ENCODE data around the gene TCTA. TPM values are rescaled to one million over a fixed set of nuclear protein-coding genes. Genes with fewer than 3 reads are reported as not detected.
A peak's percentile ranks its signal among the peaks of the same experiment; 100 is the strongest.

Gene TCTA
- total RNA-seq, 4 donors from 2014 or later, result 50.4 to 177 (median 94.8) TPM

DNA sequence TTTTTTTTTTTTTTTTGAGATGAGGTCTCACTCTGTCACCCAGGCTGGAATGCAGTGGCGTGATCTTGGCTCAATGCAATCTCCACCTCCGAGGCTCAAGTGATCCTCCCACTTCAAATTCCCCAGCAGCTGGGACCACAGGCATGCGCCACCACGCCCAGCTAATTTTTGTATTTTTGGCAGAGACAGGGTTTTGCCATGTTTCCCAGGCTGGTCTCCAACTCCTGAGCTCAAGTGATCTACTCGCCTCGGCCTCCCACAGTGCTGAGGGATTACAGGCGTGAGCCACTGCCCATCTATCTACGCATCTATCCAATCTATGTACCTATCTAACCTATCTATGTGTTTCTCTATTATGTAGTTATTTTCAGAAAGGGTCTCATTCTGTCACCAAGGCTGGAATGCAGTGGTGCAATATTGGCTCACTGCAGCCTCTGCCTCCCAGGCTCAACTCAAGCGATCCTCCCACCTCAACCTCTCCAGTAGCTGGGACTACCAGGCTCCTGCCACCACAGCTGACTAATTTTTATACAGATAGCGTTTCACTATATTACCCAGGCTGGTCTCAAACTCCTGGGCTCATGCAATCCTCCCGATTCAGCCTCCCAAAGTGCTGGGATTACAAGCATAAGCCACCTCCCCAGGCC lies 33.9 kb upstream of the TCTA start:
- no peaks in the 10 kb centered on the region for H3K27me3 ChIP-seq
- H3K4me1 ChIP-seq, result peaks cover 4 to 20% of the 10 kb centered on the region in 2 donors
- no peak overlapping the region for H3K27ac ChIP-seq
- H3K4me3 ChIP-seq (replicated peaks in 1 of 3), result no peak overlapping the region
- H3K9me3 ChIP-seq, result no peaks in the 10 kb centered on the region
- peaks cover 10 to 15% of the 10 kb centered on the region in 2 donors for H3K36me3 ChIP-seq
- peak; percentile 79 to 82 for DNase-seq
- intact Hi-C loops (cut with DNase I), result no loop called here
- no peak for TF ChIP-seq POLR2A (IDR thresholded peaks at IDR 0.05)
- TF ChIP-seq, protein P1, sequence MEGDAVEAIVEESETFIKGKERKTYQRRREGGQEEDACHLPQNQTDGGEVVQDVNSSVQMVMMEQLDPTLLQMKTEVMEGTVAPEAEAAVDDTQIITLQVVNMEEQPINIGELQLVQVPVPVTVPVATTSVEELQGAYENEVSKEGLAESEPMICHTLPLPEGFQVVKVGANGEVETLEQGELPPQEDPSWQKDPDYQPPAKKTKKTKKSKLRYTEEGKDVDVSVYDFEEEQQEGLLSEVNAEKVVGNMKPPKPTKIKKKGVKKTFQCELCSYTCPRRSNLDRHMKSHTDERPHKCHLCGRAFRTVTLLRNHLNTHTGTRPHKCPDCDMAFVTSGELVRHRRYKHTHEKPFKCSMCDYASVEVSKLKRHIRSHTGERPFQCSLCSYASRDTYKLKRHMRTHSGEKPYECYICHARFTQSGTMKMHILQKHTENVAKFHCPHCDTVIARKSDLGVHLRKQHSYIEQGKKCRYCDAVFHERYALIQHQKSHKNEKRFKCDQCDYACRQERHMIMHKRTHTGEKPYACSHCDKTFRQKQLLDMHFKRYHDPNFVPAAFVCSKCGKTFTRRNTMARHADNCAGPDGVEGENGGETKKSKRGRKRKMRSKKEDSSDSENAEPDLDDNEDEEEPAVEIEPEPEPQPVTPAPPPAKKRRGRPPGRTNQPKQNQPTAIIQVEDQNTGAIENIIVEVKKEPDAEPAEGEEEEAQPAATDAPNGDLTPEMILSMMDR (IDR thresholded peaks at IDR 0.05), result no peak
- WGBS, 2 donors, result 58 to 60% methylated on average over 11 of the region's 11 CpGs

DNA sequence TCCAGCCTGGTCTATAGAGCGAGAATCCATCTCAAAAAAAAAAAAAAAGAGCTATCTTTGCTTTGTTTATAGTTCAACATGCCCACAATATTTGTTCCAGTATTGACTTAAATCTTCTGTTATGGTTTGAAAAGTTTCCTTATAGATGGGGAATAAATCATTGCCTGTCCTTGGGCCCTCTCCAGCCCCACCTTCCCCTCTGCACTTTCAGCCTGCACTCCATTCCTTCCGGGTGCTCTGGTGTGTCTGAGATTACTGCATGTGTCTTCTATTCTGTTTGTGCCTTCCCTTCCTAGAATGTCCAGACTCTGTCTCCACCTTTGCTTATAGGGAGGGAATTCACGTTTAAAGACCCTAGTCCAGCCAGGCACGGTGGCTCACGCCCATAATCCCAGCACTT lies 28.8 kb upstream of the TCTA start:
- Histone ChIP-seq H3K36me3 (no peaks in the 10 kb centered on the region), H3K9me3 (no peaks in the 10 kb centered on the region), H3K4me3 (replicated peaks in 1 of 3) (no peak overlapping the region), H3K27me3 (no peaks in the 10 kb centered on the region), H3K27ac (no peak overlapping the region), H3K4me1 (peaks cover 5 to 23% of the 10 kb centered on the region in 2 donors)
- intact Hi-C loops (cut with DNase I), result no loop called here
- WGBS, 2 donors, result 78 to 83% methylated on average over 5 of the region's 5 CpGs
- TF ChIP-seq POLR2A (IDR thresholded peaks at IDR 0.05), result no peak
- TF ChIP-seq, protein P1 (IDR thresholded peaks at IDR 0.05), result no peak
- no peak for DNase-seq

DNA sequence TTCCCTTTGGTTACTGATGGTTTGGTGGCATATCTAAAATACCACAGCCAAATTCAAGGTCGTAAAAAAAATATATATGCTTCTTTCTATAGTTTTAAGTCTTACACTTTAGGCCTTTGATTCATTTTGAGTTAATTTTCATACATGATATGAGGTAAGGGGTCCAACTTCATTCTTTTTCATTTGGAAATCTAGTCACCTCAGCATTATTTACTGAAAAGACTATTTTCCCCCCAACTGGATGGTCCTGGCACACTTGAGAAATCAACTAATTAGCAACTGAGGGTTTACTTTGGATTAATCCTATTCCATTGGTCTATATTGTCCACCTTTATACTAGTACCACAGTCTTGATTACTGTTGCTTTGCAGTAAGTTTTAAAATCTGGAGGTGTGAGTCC lies 26.6 kb upstream of the TCTA start:
- H3K27ac ChIP-seq, result no peak overlapping the region
- H3K27me3 ChIP-seq, result no peaks in the 10 kb centered on the region
- no peak overlapping the region for H3K4me3 ChIP-seq (replicated peaks in 1 of 3)
- DNase-seq, result no peak
- TF ChIP-seq, protein P1 (IDR thresholded peaks at IDR 0.05), result no peak
- no peak for TF ChIP-seq POLR2A (IDR thresholded peaks at IDR 0.05)
- peaks cover 5 to 19% of the 10 kb centered on the region in 2 donors for H3K4me1 ChIP-seq
- no peaks in the 10 kb centered on the region for H3K9me3 ChIP-seq
- H3K36me3 ChIP-seq, result no peaks in the 10 kb centered on the region
- WGBS, 2 donors, result 96 to 100% methylated on average over 1 of the region's 1 CpG
- intact Hi-C loops (cut with DNase I), result no loop called here

DNA sequence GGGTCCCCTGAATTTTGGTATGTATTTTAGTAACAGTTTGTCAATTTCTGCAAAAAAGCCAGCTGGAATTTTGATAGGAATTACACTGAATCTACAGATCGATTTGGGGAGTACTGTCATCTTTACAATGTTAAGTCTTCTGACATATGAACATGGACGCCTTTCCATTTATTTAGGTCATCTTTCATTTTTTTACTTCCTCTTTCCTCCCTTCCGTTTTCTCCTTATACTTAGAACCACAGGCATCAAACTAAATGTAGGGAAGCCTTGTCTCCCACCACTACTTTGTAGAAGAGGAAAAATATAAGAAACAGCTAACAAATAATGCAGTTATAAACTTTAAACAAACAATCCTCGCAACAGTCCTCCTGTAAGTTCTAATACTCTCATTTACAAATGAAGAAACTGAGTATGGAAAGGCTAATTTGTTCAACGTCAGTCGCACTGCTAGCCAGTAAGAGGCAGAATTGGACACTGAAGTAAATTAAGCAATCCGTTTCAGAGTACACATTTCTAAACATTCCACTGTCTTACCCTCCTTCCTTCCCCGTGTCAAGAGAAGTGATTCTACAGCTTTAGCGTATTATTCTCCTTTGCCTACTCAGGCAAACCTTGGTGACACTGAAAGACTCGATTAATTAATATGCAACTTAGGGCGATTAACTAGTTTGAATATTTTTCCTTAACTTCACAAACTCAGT lies 26.0 kb upstream of the TCTA start:
- intact Hi-C loops (cut with DNase I), result no loop called here
- H3K27me3 ChIP-seq, result no peaks in the 10 kb centered on the region
- peaks cover 5 to 19% of the 10 kb centered on the region in 2 donors for H3K4me1 ChIP-seq
- no peaks in the 10 kb centered on the region for H3K36me3 ChIP-seq
- H3K4me3 ChIP-seq (replicated peaks in 1 of 3), result no peak overlapping the region
- TF ChIP-seq, protein P1 (IDR thresholded peaks at IDR 0.05), result no peak
- TF ChIP-seq POLR2A (IDR thresholded peaks at IDR 0.05), result no peak
- no peak for DNase-seq
- H3K9me3 ChIP-seq, result no peaks in the 10 kb centered on the region
- H3K27ac ChIP-seq, result no peak overlapping the region
- 83 to 85% methylated on average over 11 of the region's 11 CpGs for WGBS, 2 donors

DNA sequence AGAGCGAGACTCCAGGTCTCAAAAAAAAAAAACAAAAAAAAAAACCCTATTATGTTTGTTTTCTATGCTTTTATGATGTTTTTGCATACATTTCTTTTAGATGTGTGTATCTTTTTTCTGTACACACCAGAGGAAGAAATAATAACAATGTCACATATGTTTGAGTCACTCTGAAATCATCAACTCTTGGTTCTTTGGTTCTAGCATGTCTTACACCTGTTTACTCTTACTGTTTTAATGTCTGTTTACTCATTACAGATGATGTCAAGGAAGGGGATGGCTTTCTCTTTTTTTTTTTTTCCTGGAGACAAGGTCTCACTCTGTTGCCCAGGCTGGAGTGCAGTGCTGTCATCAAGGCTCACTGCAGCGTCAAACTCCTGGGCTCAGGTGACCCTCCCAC lies 24.5 kb upstream of the TCTA start:
- Histone ChIP-seq H3K4me1 (peaks cover 5 to 19% of the 10 kb centered on the region in 2 donors), H3K4me3 (replicated peaks in 1 of 3) (no peak overlapping the region), H3K27me3 (no peaks in the 10 kb centered on the region), H3K27ac (no peak overlapping the region), H3K36me3 (no peaks in the 10 kb centered on the region), H3K9me3 (no peaks in the 10 kb centered on the region)
- 86 to 89% methylated on average over 2 of the region's 2 CpGs for WGBS, 2 donors
- intact Hi-C loops (cut with DNase I), result no loop called here
- TF ChIP-seq, protein P1 (IDR thresholded peaks at IDR 0.05), result no peak
- TF ChIP-seq POLR2A (IDR thresholded peaks at IDR 0.05), result no peak
- DNase-seq, result no peak
